HL-60 (cell line): ENCODE data around the gene STRN3.

ENCODE experiments used
- GABPA ChIP-seq: IDR thresholded peaks from 2 replicates; pipeline ENCODE4 v1.6.1; 2012; ENCODE audit warnings: low read depth
- POLR2AphosphoS5 ChIP-seq: IDR thresholded peaks from 2 replicates; pipeline ENCODE4 v1.6.1; 2012; ENCODE audit warnings: low read depth
- SPI1 ChIP-seq: IDR thresholded peaks from 2 replicates; pipeline ENCODE4 v1.6.1; 2012; ENCODE audit warnings: low read depth, mild to moderate bottlenecking, borderline replicate concordance
- TF ChIP-seq, protein P1 (sequence below): IDR thresholded peaks from one replicate; pipeline ENCODE4 v1.5.1; 2011; ENCODE audit warnings: low read length, control low read depth, inconsistent platforms; ENCODE audit not compliant: insufficient read depth
- TF ChIP-seq, protein P2 (sequence below): IDR thresholded peaks from 2 replicates; pipeline ENCODE4 v1.6.1; 2012; ENCODE audit warnings: low read depth; ENCODE audit not compliant: insufficient replicate concordance

DNA sequence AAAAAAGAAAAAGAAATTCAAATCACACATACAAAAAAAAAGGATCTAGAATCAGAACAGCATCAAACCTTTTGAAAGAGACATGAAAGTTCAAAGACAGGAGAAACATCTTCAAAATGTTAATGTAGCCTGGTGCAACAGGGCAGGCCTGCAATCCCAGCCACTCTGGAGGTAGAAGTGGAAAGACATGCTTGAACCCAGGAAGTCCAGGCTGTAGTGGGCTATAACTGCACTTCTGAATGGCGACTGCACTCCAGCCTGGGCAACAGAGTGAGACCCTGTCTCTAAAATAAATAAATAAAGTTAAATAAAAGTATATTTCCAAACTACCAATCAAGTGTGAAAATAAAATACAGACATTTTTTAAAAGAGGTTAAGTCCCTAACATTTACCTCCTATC is 19.5 kb downstream of the STRN3 start:
- TF ChIP-seq, protein P1, sequence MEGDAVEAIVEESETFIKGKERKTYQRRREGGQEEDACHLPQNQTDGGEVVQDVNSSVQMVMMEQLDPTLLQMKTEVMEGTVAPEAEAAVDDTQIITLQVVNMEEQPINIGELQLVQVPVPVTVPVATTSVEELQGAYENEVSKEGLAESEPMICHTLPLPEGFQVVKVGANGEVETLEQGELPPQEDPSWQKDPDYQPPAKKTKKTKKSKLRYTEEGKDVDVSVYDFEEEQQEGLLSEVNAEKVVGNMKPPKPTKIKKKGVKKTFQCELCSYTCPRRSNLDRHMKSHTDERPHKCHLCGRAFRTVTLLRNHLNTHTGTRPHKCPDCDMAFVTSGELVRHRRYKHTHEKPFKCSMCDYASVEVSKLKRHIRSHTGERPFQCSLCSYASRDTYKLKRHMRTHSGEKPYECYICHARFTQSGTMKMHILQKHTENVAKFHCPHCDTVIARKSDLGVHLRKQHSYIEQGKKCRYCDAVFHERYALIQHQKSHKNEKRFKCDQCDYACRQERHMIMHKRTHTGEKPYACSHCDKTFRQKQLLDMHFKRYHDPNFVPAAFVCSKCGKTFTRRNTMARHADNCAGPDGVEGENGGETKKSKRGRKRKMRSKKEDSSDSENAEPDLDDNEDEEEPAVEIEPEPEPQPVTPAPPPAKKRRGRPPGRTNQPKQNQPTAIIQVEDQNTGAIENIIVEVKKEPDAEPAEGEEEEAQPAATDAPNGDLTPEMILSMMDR, result no peak
- no peak for TF ChIP-seq SPI1
- TF ChIP-seq POLR2AphosphoS5, result no peak
- TF ChIP-seq, protein P2, sequence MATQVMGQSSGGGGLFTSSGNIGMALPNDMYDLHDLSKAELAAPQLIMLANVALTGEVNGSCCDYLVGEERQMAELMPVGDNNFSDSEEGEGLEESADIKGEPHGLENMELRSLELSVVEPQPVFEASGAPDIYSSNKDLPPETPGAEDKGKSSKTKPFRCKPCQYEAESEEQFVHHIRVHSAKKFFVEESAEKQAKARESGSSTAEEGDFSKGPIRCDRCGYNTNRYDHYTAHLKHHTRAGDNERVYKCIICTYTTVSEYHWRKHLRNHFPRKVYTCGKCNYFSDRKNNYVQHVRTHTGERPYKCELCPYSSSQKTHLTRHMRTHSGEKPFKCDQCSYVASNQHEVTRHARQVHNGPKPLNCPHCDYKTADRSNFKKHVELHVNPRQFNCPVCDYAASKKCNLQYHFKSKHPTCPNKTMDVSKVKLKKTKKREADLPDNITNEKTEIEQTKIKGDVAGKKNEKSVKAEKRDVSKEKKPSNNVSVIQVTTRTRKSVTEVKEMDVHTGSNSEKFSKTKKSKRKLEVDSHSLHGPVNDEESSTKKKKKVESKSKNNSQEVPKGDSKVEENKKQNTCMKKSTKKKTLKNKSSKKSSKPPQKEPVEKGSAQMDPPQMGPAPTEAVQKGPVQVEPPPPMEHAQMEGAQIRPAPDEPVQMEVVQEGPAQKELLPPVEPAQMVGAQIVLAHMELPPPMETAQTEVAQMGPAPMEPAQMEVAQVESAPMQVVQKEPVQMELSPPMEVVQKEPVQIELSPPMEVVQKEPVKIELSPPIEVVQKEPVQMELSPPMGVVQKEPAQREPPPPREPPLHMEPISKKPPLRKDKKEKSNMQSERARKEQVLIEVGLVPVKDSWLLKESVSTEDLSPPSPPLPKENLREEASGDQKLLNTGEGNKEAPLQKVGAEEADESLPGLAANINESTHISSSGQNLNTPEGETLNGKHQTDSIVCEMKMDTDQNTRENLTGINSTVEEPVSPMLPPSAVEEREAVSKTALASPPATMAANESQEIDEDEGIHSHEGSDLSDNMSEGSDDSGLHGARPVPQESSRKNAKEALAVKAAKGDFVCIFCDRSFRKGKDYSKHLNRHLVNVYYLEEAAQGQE, result no peak
- no peak for TF ChIP-seq GABPA
